H1 (cell line): Measurements from ENCODE around the gene ECD. TPM values are rescaled to one million over a fixed set of nuclear protein-coding genes. Genes with fewer than 3 reads are reported as not detected.

Source experiments
- CTCF ChIA-PET: fragments of 300-600 bp; sonication (Branson Sonifier 250); formaldehyde crosslinking; loops from one replicate; lab custom pipeline; 2021; ENCODE audit not compliant: partially characterized antibody; lab: Charles Lee
- POLR2A ChIA-PET: fragments of 300-600 bp; sonication (Branson Sonifier 250); formaldehyde crosslinking; loops from one replicate; lab custom pipeline; 2021; ENCODE audit warnings: inconsistent platforms; ENCODE audit not compliant: partially characterized antibody; lab: Charles Lee
- DNase-seq, 2 experiments: peaks; one replicate each; pipeline versions ENCODE4 v3.0.0 to v3.0.0-alpha.2; 2010 to 2022; ENCODE audit warnings: low spot score in 2 of 2, low read depth in 1 of 2, mixed read lengths in 1 of 2
- FAIRE-seq: peaks from 2 replicates; lab custom pipeline; 2011; peaks lifted over from hg19 to GRCh38; lab: Jason Lieb, UNC
- H2AFZ ChIP-seq: 2 replicates; pipeline ENCODE4 v1.8.1; 2012; ENCODE audit warnings: low read length, inconsistent platforms
- H2AK5ac ChIP-seq: 2 replicates; pipeline ENCODE4 v1.6.1; 2013; ENCODE audit warnings: low read depth, low read length
- H2BK120ac ChIP-seq: replicated peaks from 2 replicates; pipeline ENCODE3; 2013; ENCODE audit warnings: low read depth, low read length, inconsistent platforms
- H2BK12ac ChIP-seq: 2 replicates; pipeline ENCODE4 v1.6.1; 2013; ENCODE audit warnings: low read depth, low read length
- H2BK15ac ChIP-seq: 2 replicates; pipeline ENCODE4 v1.6.1; 2013; ENCODE audit warnings: low read length
- H2BK20ac ChIP-seq: 2 replicates; pipeline ENCODE4 v1.6.1; 2013; ENCODE audit warnings: low read length
- H2BK5ac ChIP-seq: 2 replicates; pipeline ENCODE4 v1.6.1; 2013; ENCODE audit warnings: low read depth, low read length
- H3K14ac ChIP-seq: 2 replicates; pipeline ENCODE4 v1.6.1; 2013; ENCODE audit warnings: inconsistent platforms; ENCODE audit not compliant: insufficient read length
- H3K18ac ChIP-seq: 2 replicates; pipeline ENCODE4 v1.6.1; 2013; ENCODE audit warnings: low read length; ENCODE audit errors: extremely low read depth
- H3K23ac ChIP-seq: 2 replicates; pipeline ENCODE4 v1.6.1; 2013; ENCODE audit warnings: inconsistent platforms; ENCODE audit not compliant: insufficient read length
- H3K23me2 ChIP-seq: 2 replicates; pipeline ENCODE4 v1.6.1; 2013; ENCODE audit warnings: low read depth, low read length
- H3K27ac ChIP-seq: 2 replicates; pipeline ENCODE4 v1.6.1; 2011; ENCODE audit warnings: low read depth, low read length, inconsistent platforms
- H3K27me3 ChIP-seq, 4 experiments: replicated peaks in 1 of 4; 1 replicate in 1 of 4; 2 replicates in 3 of 4; pipeline versions ENCODE4 v1.6.1 to v1.8.1; 2011 to 2013; ENCODE audit warnings: low read length in 3 of 4, mild to moderate bottlenecking in 3 of 4, inconsistent platforms in 2 of 4, mixed read lengths in 2 of 4, moderate library complexity in 1 of 4; ENCODE audit not compliant: control insufficient read depth in 3 of 4, insufficient read depth in 3 of 4; ENCODE audit errors: extremely low read depth in 1 of 4
- H3K36me3 ChIP-seq, 4 experiments: 2 replicates each; pipeline versions ENCODE4 v1.6.1 to v1.8.1; 2011 to 2013; ENCODE audit warnings: mild to moderate bottlenecking in 4 of 4, low read length in 3 of 4, moderate library complexity in 2 of 4, control low read depth in 1 of 4, inconsistent platforms in 1 of 4; ENCODE audit not compliant: insufficient read depth in 4 of 4, control insufficient read depth in 2 of 4
- H3K4ac ChIP-seq: replicated peaks from 2 replicates; pipeline ENCODE3; 2013; ENCODE audit warnings: low read length, low read depth, mixed read lengths, inconsistent platforms; ENCODE audit not compliant: insufficient read length
- H3K4me1 ChIP-seq, 4 experiments: replicated peaks in 1 of 4; 1 replicate in 1 of 4; 2 replicates in 3 of 4; pipeline versions ENCODE4 v1.6.1 to v1.8.1; 2011 to 2013; ENCODE audit warnings: low read length in 3 of 4, inconsistent platforms in 2 of 4, mixed read lengths in 1 of 4; ENCODE audit not compliant: insufficient read depth in 4 of 4, control insufficient read depth in 3 of 4
- H3K4me2 ChIP-seq, 2 experiments: 2 replicates each; pipeline versions ENCODE4 v1.6.1 to v1.8.1; 2011 to 2013; ENCODE audit warnings: low read depth in 2 of 2, low read length in 2 of 2, control low read depth in 1 of 2, inconsistent platforms in 1 of 2, mild to moderate bottlenecking in 1 of 2; ENCODE audit not compliant: insufficient read depth in 1 of 2
- H3K4me3 ChIP-seq, 4 experiments: fragments of 200-600, 300-600 bp in 1 of 4; sonication (generic), shearing (Covaris generic), sonication (Bioruptor Twin) in 1 of 4; 2 replicates each; pipeline versions ENCODE4 v1.5.1 to v1.8.1; 2011 to 2016; ENCODE audit warnings: low read length in 4 of 4, low read depth in 3 of 4, control low read depth in 2 of 4, inconsistent platforms in 2 of 4, mild to moderate bottlenecking in 2 of 4, mixed read lengths in 1 of 4, moderate library complexity in 1 of 4; ENCODE audit not compliant: insufficient read depth in 2 of 4; ENCODE audit errors: extremely low read depth in 1 of 4
- H3K56ac ChIP-seq: replicated peaks from 2 replicates; pipeline ENCODE3; 2013; ENCODE audit warnings: low read depth, mild to moderate bottlenecking, mixed read lengths, low read length, inconsistent platforms; ENCODE audit not compliant: insufficient read length
- H3K79me1 ChIP-seq: 2 replicates; pipeline ENCODE4 v1.6.1; 2013; ENCODE audit warnings: low read depth, low read length, control low read depth
- H3K79me2 ChIP-seq, 2 experiments: 2 replicates each; pipeline versions ENCODE4 v1.6.1 to v1.8.1; 2012 to 2013; ENCODE audit warnings: low read length in 2 of 2, mild to moderate bottlenecking in 2 of 2, inconsistent platforms in 1 of 2; ENCODE audit not compliant: insufficient read depth in 2 of 2, control insufficient read depth in 1 of 2
- H3K9ac ChIP-seq, 4 experiments: replicated peaks in 1 of 4; 1 replicate in 1 of 4; 2 replicates in 3 of 4; pipeline versions ENCODE4 v1.6.1 to v1.8.1; 2011 to 2013; ENCODE audit warnings: low read depth in 3 of 4, low read length in 3 of 4, control low read depth in 2 of 4, mild to moderate bottlenecking in 2 of 4, moderate library complexity in 2 of 4, inconsistent platforms in 1 of 4; ENCODE audit errors: extremely low read depth in 1 of 4
- H3K9me3 ChIP-seq, 2 experiments: 2 replicates each; pipeline versions ENCODE4 v1.6.1 to v1.8.1; 2012 to 2013; ENCODE audit warnings: mild to moderate bottlenecking in 2 of 2, moderate library complexity in 2 of 2, control low read depth in 1 of 2, inconsistent platforms in 1 of 2, low read depth in 1 of 2, low read length in 1 of 2, mixed read lengths in 1 of 2; ENCODE audit not compliant: insufficient read depth in 2 of 2
- H4K20me1 ChIP-seq, 2 experiments: replicated peaks in 1 of 2; 2 replicates each; pipeline versions ENCODE3 to v1.8.1; 2011 to 2013; ENCODE audit warnings: inconsistent platforms in 2 of 2, low read length in 2 of 2, mild to moderate bottlenecking in 1 of 2; ENCODE audit not compliant: insufficient read depth in 2 of 2, control insufficient read depth in 1 of 2
- H4K5ac ChIP-seq: 2 replicates; pipeline ENCODE4 v1.6.1; 2013; ENCODE audit warnings: low read length, low read depth, mixed read lengths, inconsistent platforms; ENCODE audit not compliant: insufficient read length
- H4K8ac ChIP-seq: 2 replicates; pipeline ENCODE4 v1.8.0; 2013; ENCODE audit warnings: mild to moderate bottlenecking, moderate library complexity, low read length, inconsistent platforms; ENCODE audit not compliant: insufficient read depth; ENCODE audit errors: extremely low read depth
- H4K91ac ChIP-seq: replicated peaks from 2 replicates; pipeline ENCODE3; 2013; ENCODE audit warnings: low read length, mixed read lengths, inconsistent platforms; ENCODE audit not compliant: insufficient read length
- BRCA1 ChIP-seq: IDR thresholded peaks from 2 replicates; pipeline ENCODE4 v1.6.1; 2012; ENCODE audit warnings: low read depth, low read length, improper control_type of control experiment
- E2F6 ChIP-seq: IDR thresholded peaks from 2 replicates; pipeline ENCODE4 v1.6.1; 2012; ENCODE audit warnings: inconsistent platforms
- EZH2 ChIP-seq: fragments of 200-600 bp; sonication (generic); IDR thresholded peaks from 2 replicates; pipeline ENCODE4 v1.7.1; 2012; ENCODE audit warnings: low read depth, mild to moderate bottlenecking, moderate library complexity, low read length, inconsistent platforms; ENCODE audit not compliant: severe bottlenecking
- GTF2F1 ChIP-seq: IDR thresholded peaks from 2 replicates; pipeline ENCODE4 v1.6.1; 2012; ENCODE audit warnings: low read depth, low read length, improper control_type of control experiment, borderline replicate concordance
- KDM4A ChIP-seq: IDR thresholded peaks from one replicate; pipeline ENCODE4 v1.7.1; 2012; ENCODE audit warnings: low read depth, mild to moderate bottlenecking, moderate library complexity, low read length, inconsistent platforms; ENCODE audit not compliant: severe bottlenecking
- NANOG ChIP-seq: IDR thresholded peaks from 2 replicates; pipeline ENCODE4 v1.6.1; 2011; ENCODE audit warnings: low read length, low read depth, mild to moderate bottlenecking, inconsistent platforms; ENCODE audit not compliant: insufficient read depth, poor library complexity, severe bottlenecking
- NRF1 ChIP-seq: IDR thresholded peaks from 2 replicates; pipeline ENCODE4 v1.6.1; 2011; ENCODE audit warnings: mild to moderate bottlenecking, low read depth, low read length, improper control_type of control experiment
- POLR2A ChIP-seq, 2 experiments: IDR thresholded peaks; 1 replicate in 1 of 2; 2 replicates in 1 of 2; pipeline ENCODE4 v1.6.1; 2011; ENCODE audit warnings: low read depth in 2 of 2, low read length in 2 of 2, mild to moderate bottlenecking in 2 of 2; ENCODE audit errors: control extremely low read depth in 1 of 2
- SP1 ChIP-seq: IDR thresholded peaks from 2 replicates; pipeline ENCODE4 v1.6.1; 2011; ENCODE audit warnings: low read depth, low read length
- TEAD4 ChIP-seq: IDR thresholded peaks from 2 replicates; pipeline ENCODE4 v1.6.1; 2012; ENCODE audit warnings: low read depth, low read length, inconsistent platforms, mixed read lengths
- USF2 ChIP-seq: IDR thresholded peaks from 2 replicates; pipeline ENCODE4 v1.6.1; 2011; ENCODE audit warnings: low read length, improper control_type of control experiment
- WGBS, 2 experiments: shearing (Covaris generic) in 1 of 2; methylation state at CpG; one replicate each; pipeline versions ENCODE4 v1.1.6 to v1.1.7; 2013 to 2015; ENCODE audit warnings: low lambda C conversion rate in 2 of 2, mixed read lengths in 2 of 2, inconsistent platforms in 1 of 2, low coverage in 1 of 2, missing lambda C conversion rate in 1 of 2; ENCODE audit not compliant: insufficient replicate concordance in 2 of 2, insufficient coverage in 1 of 2, insufficient read length in 1 of 2; ENCODE audit errors: extremely low coverage in 1 of 2, missing lambda C conversion rate in 1 of 2; 5-methylcytosine and 5-hydroxymethylcytosine counted together
- polyA plus RNA-seq, 7 experiments: library from polyadenylated mRNA; depleted of rRNA in 3 of 7; stranded (reverse) in 5 of 7; unstranded in 2 of 7; fragments of >200 nt in 5 of 7; fragments of 200-250 nt in 2 of 7; gene quantifications; 1 replicate in 5 of 7; 2 replicates in 1 of 7; 4 replicates in 1 of 7; pipeline versions ENCODE4 v1.2.1 to v1.2.3, GENCODE V29; 2011 to 2013; ENCODE audit warnings: missing spikeins in 2 of 7, mixed read lengths in 2 of 7
- total RNA-seq: library from RNA; stranded (reverse); fragmentation: NEBNext Ultra II Directional; extraction: Animal tissue kit (Norgen Biotek cat#: 25700); gene quantifications from 2 replicates; pipeline ENCODE4 v1.2.1, GENCODE V29; 2021

The ECD gene
- total and polyA plus RNA-seq, 2 of the 8 experiments (the other 6 are each of a cell fraction or from before 2014, with no cell fraction given): 27.1 to 38.0 TPM

- Histone ChIP-seq H3K36me3 (no peaks in the 10 kb centered on the region; a peak in 1 of 8 replicates), H4K8ac (no peak overlapping the region), H3K18ac (no peak overlapping the region), H3K9me3 (no peaks in the 10 kb centered on the region), H4K5ac (no peak overlapping the region), H3K27ac (no peak overlapping the region), H3K14ac (no peak overlapping the region), H2BK12ac (no peak overlapping the region), H2BK120ac (no peak overlapping the region), H3K9ac (no peak overlapping the region), H3K23me2 (no peaks in the 10 kb centered on the region; the same call in 1 of the 2 replicates), H4K91ac (no peak overlapping the region), H2BK15ac (no peak overlapping the region), H3K79me1 (peaks cover 3% of the 10 kb centered on the region; the same call in 1 of the 2 replicates), H4K20me1 (no peaks in the 10 kb centered on the region), H2AFZ (no peak overlapping the region), H2BK20ac (no peak overlapping the region), H3K4me3 (no peak overlapping the region), H3K79me2 (peaks cover 5 to 38% of the 10 kb centered on the region in 2 experiments), H3K4ac (no peak overlapping the region), H3K23ac (no peak overlapping the region), H3K56ac (no peak overlapping the region), H2BK5ac (no peak overlapping the region), H3K4me1 (no peaks in the 10 kb centered on the region; a peak in 2 of 7 replicates), H3K4me2 (peak overlapping the region in 1 of 2 experiments; percentile 77; a peak in 1 of 4 replicates), H3K27me3 (no peaks in the 10 kb centered on the region), H2AK5ac (no peak overlapping the region)
- FAIRE-seq (no peak), DNase-seq (no peak)
- WGBS, 2 experiments: 100% methylated on average over 3 of the region's 3 CpGs; no CpG with 5 or more reads in 1 of the 2 experiments
- POLR2A ChIA-PET: interaction anchor here (0.7 to 2.3 kb wide), 9 partner anchors 9 to 82 kb away, joined by 3 to 10 read pairs (median 3); partner anchors contain the start of gene DNAJC9
- no peak for TF ChIP-seq GTF2F1
- no peak for TF ChIP-seq BRCA1
- TF ChIP-seq TEAD4: no peak
- TF ChIP-seq USF2: no peak
- TF ChIP-seq NRF1: no peak
- TF ChIP-seq NANOG: no peak
- TF ChIP-seq POLR2A (IDR thresholded peaks at IDR 0.05; ENCODE audit: control extremely low read depth in 1 of 2, low read depth in 2 of 2, low read length in 2 of 2): no peak
- TF ChIP-seq EZH2: no peak
- TF ChIP-seq SP1: no peak
- no peak for TF ChIP-seq E2F6
- no peak for TF ChIP-seq KDM4A
- CTCF ChIA-PET: interaction anchor here (0.9 to 3.3 kb wide), 3 partner anchors 10 to 795 kb away, joined by 3 to 11 read pairs (median 3); no protein-coding TSS in a partner anchor
Observed at GRCh38 chr10:73169320-73169719, 1.5 kb upstream of the ECD start.
